GM19025 (cell line): ENCODE results near the gene PTGR3.
A peak's percentile ranks its signal among the peaks of the same experiment; 100 is the strongest.

Experiments
- ATAC-seq: cut with Tn5 transposase; IDR thresholded peaks from one replicate; pipeline ENCODE4 v1.9.1; 2021; ENCODE audit warnings: mild to moderate bottlenecking, low read depth, moderate library complexity; ENCODE audit not compliant: unreplicated experiment

The PTGR3 gene, protein sequence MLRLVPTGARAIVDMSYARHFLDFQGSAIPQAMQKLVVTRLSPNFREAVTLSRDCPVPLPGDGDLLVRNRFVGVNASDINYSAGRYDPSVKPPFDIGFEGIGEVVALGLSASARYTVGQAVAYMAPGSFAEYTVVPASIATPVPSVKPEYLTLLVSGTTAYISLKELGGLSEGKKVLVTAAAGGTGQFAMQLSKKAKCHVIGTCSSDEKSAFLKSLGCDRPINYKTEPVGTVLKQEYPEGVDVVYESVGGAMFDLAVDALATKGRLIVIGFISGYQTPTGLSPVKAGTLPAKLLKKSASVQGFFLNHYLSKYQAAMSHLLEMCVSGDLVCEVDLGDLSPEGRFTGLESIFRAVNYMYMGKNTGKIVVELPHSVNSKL

GRCh38 chr18:75209129-75209950, at the start of gene PTGR3:
Gene PTGR3, minus strand, starts transcription at chr18:75209139. Its CDS starts 81 bp downstream, at chr18:75209058.
- peak; percentile 48 for ATAC-seq

DNA sequence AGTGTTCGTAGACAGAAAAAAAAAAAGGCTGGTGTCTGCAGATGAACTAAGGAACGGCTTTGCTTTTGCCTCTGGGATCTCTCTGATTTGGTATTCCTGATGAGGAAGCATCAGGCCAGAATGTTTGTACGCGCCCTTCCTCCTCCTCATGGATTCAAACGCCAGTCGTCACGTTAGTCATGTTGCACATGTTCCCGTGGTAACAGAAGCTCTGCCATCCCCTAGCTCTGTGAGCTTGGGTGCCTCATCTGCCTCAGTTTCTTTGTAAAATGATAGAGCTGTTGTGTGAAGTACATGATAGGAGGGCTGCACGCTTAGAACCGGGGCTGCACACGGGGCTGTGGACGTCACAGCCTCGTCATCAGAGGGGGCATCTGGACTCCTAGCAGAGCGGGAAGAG, 48.7 kb upstream of the PTGR3 start:
- ATAC-seq, result no peak

DNA sequence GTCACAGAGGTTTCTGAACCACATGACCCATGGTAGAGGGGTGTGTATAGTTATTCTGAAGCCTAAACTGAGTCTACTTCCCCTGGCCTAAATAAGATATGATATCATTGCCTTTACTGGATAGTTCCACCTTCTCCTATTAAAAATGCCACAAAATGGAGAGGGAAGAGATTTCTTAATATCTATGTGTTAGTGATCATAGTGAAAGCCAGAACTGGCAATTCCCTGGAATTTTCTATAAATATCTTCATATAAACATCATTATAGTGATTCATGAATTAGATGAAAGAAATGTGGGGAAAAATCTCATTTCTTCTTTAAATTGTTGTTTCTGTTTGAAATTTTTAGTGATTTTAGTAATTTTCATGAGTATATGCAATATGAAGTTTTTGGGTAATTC, 47.4 kb upstream of the PTGR3 start:
- no peak for ATAC-seq

- no peak for ATAC-seq
Observed at GRCh38 chr18:75255094-75255493, 46.2 kb upstream of the PTGR3 start.

DNA sequence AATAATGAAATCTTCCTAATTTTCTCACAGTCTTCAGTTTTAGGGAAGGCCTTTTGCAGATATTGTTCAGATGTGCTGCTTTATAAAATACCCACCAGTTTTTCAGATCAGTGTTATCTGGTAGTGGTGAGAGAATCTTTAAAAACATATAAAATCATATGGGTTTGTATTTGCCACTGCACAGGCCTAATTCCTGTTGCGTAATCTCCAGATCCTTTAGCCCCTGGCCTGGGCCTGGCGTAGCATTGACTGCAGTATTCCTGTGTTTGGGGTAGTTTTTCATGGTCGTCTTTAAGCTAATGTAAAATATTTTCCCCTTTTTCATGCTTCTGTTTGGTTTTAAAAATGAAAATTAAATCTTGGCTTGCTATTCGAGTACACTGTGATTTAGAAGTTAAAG, 44.8 kb upstream of the PTGR3 start:
- ATAC-seq, result no peak

DNA sequence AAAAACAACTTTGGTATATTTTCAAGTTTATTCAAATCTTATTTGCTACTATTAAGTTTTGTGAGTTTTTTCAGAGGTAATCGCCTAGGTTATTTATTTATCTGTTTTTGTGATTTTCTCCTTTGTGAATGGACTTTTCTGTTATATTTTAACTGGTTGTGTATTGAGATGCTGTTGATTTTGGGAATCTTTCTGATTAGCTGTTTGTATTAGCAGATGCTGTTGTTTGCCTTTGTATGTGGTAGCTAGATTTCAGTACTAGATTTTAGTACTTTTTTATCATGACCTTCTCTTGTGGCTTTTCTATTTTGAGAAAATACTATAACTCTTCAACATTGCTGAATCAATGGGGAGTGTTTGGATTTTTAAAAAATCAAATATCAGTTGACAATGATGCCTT, 44.1 kb upstream of the PTGR3 start:
- ATAC-seq, result no peak

DNA sequence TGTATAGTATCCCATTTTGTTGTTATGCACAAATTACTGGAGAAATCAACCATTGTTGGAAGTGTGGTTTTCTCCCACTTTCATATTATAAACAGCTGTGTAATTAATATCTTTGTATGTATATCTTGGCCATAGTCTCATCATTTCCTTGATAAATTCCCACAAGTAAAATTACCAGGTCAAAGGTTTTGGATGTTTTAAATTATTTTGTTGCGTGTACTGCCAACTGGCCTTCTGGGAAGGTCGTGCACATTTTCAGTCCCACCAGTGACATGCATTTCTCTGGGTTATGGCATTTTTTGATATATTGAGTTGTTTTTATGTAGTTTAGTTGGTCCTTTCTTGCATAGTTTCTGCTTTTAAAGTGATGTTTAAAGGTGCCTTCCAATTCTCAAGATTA, 43.2 kb upstream of the PTGR3 start:
- ATAC-seq, result no peak

DNA sequence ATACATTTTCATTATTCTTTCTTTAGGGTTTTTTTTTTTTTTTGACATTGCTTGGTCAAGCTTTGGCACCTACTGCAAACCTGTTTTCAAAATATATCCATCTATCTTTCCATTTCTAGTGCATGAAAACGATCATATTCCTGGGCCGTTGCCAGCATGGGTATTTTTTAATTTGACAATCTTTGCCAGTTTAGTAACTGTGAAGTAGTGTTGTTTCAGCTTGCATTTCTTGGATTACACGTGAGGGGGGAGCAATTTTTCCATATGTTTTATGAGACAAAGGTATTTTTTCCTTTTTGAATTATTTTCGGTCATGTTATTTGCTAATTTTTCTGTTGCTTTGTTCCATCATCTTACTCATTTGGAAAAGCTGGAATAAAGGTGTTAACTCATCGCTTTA, 42.5 kb upstream of the PTGR3 start:
- no peak for ATAC-seq

- no peak for ATAC-seq
Observed at GRCh38 chr18:75250471-75250821, 41.5 kb upstream of the PTGR3 start.

DNA sequence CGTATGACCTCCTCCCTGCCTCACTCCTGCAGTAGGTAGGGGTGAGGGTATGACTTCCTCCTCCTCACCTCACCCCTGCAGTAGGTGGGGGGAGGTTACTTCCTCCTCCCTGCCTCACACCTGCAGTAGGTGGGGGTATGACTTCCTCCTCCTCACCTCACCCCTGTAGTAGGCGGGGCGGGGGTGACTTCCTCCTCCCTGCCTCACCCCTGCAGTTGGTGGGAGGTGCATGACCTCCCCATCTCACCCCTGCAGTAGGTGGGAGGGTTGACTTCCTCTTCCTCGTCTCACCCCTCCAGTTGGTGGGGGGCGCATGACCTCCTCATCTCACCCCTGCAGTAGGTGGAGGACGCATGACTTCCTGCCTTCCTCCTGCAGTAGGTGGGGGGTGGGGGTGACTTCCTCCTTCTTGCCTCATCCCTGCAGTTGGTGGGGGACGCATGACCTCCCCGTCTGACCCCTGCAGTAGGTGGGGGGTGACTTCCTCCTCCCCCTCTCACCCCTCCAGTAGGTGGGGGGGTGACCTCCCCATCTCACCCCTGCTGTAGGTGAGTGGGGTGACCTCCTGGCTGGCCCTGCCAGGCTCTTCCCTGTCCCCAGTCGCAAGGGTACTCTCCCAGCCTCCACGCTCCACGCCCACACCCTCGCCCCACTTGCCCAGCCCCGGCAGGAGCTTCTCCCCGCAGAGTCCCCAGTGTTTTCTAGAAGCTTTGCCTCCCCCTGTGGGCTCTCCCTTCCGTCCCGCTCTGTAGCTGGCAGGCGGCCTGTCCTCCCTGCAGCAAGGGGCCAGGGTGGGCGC, 40.9 kb upstream of the PTGR3 start:
- ATAC-seq, result no peak

GRCh38 chr18:75249175-75249518, 40.2 kb upstream of the PTGR3 start:
- ATAC-seq, result no peak

DNA sequence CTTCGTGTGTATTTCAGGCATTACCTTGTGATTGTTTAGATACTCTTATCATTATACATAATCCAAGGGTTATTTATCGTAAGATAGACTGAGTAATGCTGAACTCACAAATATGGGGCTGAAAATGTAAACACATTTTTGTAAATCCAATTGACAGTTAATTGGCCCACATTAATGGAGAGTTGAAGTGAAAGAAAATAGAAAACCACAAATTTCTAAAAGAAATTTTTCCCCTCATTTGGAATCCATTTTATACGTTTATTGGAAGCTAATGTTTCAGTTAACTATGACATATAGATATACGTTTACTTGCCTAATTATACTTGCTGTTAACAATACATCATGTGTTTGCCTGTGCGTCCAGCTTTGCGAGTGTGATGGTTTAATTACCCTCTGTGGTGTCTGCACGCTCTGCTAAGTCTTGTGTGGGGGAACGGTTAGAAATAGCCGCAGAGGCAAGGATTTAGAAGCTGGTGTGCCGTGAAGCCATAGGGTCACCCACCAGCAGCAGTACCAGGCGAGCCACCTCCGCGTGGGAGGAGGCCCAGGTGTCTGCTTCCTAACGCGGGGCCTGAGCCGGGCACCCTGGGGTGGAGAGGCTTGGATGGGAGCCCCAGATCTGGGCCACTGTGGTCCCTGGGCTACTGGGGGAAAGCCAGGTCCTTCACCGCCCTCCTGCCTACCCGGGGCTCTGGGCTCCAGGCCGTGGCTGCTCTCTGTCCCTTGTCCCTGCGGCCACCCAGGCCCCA, 39.7 kb upstream of the PTGR3 start:
- no peak for ATAC-seq

GRCh38 chr18:75247611-75248421, 38.9 kb upstream of the PTGR3 start:
- no peak for ATAC-seq

DNA sequence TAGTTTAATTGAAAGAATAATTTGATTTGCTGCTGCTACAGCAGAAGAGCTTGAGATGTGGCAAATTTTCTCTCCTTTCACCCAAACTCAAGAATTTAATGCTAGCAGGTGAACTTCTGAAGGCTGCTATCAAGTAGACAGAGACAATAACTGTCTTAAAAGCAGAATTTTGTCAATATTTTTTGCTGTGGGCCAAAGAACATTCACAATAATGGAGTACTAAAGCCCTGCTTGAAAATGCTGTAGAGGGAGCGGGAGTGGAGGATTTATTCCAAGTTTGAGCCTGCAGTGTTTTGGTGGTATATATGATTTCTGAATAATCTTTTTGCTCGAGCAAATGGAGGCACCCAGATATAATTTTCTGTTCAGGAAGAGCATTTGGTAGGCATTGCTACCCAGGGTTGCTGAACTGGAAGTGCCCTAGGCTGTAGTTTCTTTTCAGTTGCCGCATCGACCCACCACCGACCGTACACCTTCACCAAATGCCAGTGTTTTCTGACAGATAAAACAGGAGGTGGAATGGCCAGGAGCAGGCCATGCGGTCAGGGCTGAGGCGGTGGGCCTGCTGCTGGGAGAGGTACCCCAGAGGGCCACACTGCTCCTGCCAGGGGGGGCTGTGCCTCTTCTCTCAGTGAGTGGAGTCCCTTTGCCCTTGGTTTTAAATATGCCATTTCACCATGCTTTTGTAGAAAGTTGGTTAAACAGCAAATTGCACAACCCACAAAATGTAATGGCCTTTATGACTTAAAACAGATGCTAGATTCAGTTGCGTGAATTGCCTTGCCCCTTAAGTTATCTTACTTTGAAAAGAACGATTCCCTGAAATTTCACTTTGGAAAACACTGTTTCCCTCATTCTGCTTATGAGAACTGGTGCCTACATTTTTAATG, 38.0 kb upstream of the PTGR3 start:
- no peak for ATAC-seq

GRCh38 chr18:75244351-75245313, 35.7 kb upstream of the PTGR3 start:
- no peak for ATAC-seq

GRCh38 chr18:75241705-75242104, 32.8 kb upstream of the PTGR3 start:
- ATAC-seq, result no peak

DNA sequence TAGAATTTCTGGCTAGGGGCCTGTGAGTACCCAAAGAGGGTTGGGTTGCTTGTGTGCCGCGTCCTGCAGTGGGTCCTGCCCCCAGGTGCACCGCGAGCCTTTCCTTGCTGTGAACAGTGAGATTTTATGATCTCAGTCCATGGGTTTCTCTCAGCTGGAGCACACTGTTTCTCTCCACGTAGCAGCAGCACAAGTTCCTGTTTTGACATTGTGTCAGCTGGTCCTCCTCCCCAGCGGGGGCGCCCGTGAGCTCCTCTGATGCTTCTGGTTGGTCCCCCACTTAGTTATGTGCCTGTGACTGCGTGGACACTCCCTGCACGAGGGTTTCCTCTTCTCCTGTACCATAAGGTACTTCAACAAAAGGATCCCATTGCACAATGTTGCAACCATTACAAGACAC, 31.5 kb upstream of the PTGR3 start:
- ATAC-seq, result no peak

GRCh38 chr18:75238786-75239185, 29.8 kb upstream of the PTGR3 start:
- ATAC-seq, result no peak
